Measurements from ENCODE around the gene ATP6V0C.

ATP6V0C gene

GRCh38 chr16:2512735-2513404 lies 882 bp upstream of the ATP6V0C start:
- no peak for DNase-seq

- peak in 1 of 2 experiments; percentile 57 for DNase-seq
Measured at GRCh38 chr16:2514333-2515179, 804 bp downstream of the ATP6V0C start.

- no peak for DNase-seq
Measured at GRCh38 chr16:2515180-2515851, 1.6 kb downstream of the ATP6V0C start.

- no peak for DNase-seq
Measured at GRCh38 chr16:2516391-2517240, 2.9 kb downstream of the ATP6V0C start.

- DNase-seq = no peak
Measured at GRCh38 chr16:2517954-2518605, 4.3 kb downstream of the ATP6V0C start.

- no peak for DNase-seq
Measured at GRCh38 chr16:2518823-2519710, 5.3 kb downstream of the ATP6V0C start.

- no peak for DNase-seq
Measured at GRCh38 chr16:2519711-2520080, 5.9 kb downstream of the ATP6V0C start.

GRCh38 chr16:2520097-2520783 lies 6.5 kb downstream of the ATP6V0C start, which contains the start of gene AMDHD2:
AMDHD2 (plus strand) TSS chr16:2520371; CDS start chr16:2520459, 88 bp downstream.
- DNase-seq = peak; percentile 86 to 92

- DNase-seq = peak; percentile 61
Measured at GRCh38 chr16:2520784-2521531, 7.2 kb downstream of the ATP6V0C start.

GRCh38 chr16:2523801-2524231 lies 10.1 kb downstream of the ATP6V0C start:
- DNase-seq = no peak

GRCh38 chr16:2524339-2524938 lies 10.7 kb downstream of the ATP6V0C start:
- DNase-seq = no peak

- no peak for DNase-seq
Measured at GRCh38 chr16:2526135-2526534, 12.4 kb downstream of the ATP6V0C start.

GRCh38 chr16:2527071-2527783 lies 13.5 kb downstream of the ATP6V0C start:
- DNase-seq = no peak

GRCh38 chr16:2527784-2528100 lies 14.0 kb downstream of the ATP6V0C start:
- DNase-seq = no peak

- no peak for DNase-seq
Measured at GRCh38 chr16:2528161-2529060, 14.7 kb downstream of the ATP6V0C start.

- DNase-seq = no peak
Measured at GRCh38 chr16:2529061-2529931, 15.5 kb downstream of the ATP6V0C start.
